Measurements from ENCODE around the gene RUSC1.

DNA sequence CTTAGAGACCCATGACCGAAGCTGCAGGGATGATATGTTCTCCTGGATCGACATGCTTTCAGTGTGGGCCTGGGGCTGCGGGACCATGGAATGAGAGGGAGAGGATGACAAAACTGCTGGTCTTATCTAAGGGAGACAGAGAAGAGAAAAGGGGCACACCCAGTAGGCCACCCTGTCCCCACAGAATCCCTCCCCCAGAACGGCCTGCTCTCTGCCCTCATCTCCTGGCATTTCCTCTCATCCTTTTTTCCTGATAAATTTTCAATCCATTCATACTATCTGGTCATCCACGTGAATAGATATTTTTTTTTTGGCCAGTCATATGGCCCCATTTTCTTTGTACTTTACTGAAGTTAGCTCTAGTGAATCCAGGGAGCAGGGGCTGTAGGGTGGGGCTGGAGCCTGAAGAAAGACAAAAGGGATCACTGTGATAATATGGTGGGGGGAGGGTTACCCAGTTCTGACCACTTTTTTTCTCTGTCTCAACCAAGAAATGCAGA lies 19.3 kb upstream of the RUSC1 start, which contains the start of gene PKLR:
- TF ChIP-seq POLR2AphosphoS5 (IDR thresholded peaks at IDR 0.05; ENCODE audit: borderline replicate concordance, low read depth, low read length) (no peak), EZH2 (IDR thresholded peaks at IDR 0.05) (no peak)

Data from SK-N-MC (cell line).